DMS153 (cell line): ENCODE results near the gene CIAO1.
"Not testable (repeated sequence)": the region's sequence is repeated elsewhere in the genome, so short reads cannot be mapped to it uniquely, and the experiment has no call there.

Experiments
- DNase-seq: peaks from one replicate; lab custom pipeline; 2025; lab: John Stamatoyannopoulos, UW

The CIAO1 gene

DNA sequence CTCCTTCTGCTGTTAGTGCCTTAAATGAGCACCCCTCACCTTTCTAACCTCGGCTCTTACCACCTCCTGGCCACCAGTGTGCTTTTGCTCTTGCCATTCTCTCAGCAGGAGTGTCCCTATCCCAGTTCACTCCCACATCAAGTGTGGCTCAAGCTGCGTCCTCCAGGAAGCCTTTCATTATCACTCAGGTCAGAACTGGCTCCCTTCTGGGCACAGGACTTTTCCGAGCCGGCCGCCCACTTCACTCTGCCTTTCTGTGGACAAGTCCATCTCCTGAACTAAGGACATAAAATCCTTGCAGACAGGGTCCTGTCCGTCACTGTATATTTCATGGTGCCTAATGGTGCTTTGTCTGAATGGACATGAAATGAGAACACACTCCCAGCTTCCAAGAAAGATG is 15.8 kb upstream of the CIAO1 start:
- no peak for DNase-seq

DNA sequence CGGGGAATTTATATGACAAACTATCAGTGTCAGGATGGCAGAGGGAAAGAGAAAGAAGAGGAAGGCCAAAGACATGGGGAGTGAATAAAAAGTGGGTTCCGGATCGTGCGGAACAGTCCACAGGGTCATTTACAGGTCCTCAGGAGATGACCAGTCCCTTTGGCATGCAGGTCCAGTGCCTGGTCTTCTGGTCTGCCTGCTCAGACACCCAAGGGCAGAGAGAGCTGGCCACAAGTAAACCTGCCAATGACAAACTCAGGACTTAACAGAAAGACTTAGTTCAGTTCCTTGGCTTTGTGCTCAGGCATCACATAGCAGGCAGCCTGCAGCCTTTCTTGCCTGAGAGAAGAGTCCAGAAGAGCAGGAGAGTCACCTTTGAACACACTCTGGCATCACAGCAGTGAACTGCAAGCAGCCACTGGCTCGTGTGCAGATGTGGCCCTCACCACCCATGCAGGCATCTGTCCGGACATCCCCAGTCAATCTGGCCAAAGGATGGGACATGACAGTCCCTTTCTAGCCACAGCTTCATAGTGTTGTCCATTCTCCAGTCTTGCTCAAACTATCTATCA is 14.2 kb upstream of the CIAO1 start:
- no peak for DNase-seq

GRCh38 chr2:96252526-96252925 is 13.5 kb upstream of the CIAO1 start:
- no peak for DNase-seq

DNA sequence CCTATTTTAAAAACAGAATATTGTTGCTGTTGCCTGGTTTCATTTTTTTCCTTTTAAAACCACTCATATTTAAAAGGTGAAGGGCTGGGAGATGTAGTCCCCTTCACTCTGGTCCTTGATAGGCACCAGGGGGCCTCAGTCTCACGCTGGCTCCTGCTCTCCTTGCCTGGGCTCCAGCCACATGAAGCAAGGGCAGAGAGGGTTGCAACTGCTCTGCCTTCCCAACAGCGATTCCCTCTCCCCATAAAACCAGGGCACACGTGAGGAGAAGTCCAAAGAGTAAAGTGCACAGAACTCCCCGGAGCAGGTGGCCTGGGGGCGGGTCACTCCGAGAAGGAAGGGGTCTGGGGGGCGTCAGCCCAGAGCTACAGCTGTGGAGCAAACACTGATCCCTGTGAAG is 13.0 kb upstream of the CIAO1 start:
- DNase-seq = no peak

GRCh38 chr2:96254571-96254970 is 11.5 kb upstream of the CIAO1 start:
- DNase-seq = no peak

DNA sequence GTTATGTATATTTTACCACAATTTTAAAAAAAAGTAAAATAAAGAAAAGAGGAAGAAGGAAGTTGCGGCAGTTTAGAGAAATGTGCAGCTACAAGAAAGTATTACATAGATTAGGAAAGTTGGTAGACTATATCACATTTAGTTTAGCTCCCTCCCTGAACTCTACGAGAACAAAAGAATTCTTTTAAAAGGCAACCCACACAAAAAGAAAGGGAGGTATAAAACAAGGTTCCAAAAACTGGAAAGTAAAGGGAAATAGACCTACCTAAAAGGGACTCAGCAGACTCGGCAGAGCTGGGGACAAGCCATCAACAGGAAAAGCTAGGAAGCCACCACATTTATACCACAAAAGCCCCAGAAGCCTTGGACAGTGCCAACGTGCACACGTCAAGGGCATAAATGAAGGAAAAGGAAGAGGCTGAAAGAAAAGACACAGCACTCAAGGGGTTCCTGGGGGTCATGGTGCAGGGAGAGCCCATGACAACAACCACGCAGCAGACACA is 9.4 kb upstream of the CIAO1 start:
- no peak for DNase-seq

GRCh38 chr2:96257744-96258143 is 8.3 kb upstream of the CIAO1 start:
- DNase-seq = not testable (repeated sequence)

GRCh38 chr2:96258166-96259022 is 7.6 kb upstream of the CIAO1 start:
- no peak for DNase-seq

DNA sequence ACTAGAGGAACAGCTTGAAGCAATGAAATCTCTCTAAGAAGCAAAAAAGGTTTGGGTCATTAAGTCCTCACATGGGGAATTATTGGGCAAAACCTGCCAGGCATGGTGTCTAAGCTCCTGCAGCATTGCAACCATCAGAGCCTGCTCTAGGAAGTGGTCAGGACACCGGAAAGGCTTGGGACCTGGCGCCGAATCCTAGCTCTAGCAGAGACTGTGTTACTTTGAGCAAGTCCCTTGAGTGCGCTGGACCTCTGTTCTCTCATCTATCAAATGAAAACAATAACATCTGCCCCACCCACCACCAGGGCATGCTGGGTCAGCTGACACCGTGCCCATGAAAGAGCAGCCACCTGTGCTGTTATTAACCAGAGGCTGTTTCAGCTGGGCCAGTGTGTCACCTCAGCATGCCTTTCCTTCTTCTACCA is 6.5 kb upstream of the CIAO1 start:
- peak; percentile 41 for DNase-seq

- peak; percentile 89 for DNase-seq
Observed at GRCh38 chr2:96260387-96261260, 5.4 kb upstream of the CIAO1 start.

GRCh38 chr2:96261328-96262003 is 4.6 kb upstream of the CIAO1 start:
- DNase-seq = no peak

GRCh38 chr2:96262306-96262705 is 3.7 kb upstream of the CIAO1 start:
- no peak for DNase-seq

GRCh38 chr2:96264086-96264485 is 1.9 kb upstream of the CIAO1 start:
- DNase-seq = no peak

DNA sequence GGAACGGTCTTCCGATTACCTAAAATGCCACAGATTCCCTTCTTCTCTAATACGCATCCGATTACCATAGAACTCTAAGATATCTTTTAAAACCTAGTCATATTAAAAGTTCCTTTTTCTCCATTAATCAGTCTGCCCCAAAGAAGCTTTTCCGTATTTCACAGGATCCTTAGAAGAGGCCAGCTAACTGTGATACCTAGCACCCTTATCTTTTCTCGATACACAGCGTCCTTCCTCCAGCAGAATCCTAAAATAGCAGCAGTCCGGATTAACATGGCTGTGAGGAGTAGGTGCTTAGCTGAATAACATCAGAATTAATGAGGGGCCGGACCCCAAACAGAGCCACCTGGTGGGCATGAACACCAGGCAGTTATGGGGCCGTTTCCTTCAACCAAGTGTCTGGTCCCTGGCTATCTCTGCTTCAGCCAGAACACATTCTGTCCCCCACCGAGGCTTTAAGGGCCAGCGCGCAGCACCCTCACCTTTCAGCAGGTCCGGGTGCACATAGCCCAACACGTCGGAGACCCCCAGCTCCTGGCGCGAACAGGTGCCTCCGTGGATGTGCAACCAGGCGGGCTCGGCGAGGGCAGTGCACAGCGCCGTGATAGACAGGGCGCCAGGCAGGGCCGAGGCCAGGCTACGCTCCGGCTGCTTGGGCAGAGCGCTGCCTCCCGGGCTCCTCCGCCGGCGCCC is 1.2 kb upstream of the CIAO1 start:
- DNase-seq = no peak

DNA sequence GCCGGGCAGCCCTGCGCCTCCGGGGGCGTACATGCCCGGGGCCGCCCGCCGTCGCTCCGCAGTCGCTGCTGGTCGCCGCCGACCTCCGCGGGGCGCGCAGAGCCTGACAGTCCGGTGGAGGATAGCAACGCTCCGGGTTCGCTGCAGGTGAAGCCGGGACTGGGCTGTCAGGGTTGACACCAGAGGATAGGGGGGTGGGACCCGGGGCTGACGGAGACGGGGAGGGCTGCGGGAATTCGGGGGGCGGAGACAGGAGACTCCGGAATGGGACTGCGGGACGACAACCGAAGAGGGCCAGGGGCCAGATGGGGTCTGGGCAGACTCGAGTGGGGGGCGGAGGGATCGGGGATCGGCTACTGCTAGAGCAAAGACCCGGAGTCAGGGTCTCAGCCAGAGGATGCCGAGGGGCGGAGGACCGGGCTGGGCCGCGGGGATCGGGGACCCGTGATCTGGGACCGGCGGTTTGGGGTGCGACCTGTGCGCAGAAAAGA is 631 bp upstream of the CIAO1 start:
- no peak for DNase-seq

- no peak for DNase-seq
Observed at GRCh38 chr2:96267159-96267971, 1.3 kb downstream of the CIAO1 start.

DNA sequence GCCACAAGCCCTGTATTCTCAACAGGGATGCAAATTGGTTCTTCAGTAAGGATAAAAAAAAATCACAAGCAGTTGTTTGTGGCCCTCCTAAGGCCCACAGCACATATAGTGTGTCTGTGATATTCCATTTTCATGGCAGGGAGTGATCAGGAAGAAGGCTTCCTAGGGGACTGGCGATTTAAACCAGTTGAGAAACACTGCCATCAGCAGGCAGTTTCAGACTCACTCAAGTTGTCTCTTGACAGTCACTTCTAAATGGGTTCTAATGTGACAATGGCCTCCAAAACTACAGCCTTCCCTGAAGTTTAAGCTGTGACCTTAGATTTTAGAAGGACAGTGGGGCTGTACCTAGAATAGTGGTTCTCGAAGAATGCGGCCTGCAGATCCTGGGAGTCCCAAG is 6.0 kb downstream of the CIAO1 start:
- no peak for DNase-seq

DNA sequence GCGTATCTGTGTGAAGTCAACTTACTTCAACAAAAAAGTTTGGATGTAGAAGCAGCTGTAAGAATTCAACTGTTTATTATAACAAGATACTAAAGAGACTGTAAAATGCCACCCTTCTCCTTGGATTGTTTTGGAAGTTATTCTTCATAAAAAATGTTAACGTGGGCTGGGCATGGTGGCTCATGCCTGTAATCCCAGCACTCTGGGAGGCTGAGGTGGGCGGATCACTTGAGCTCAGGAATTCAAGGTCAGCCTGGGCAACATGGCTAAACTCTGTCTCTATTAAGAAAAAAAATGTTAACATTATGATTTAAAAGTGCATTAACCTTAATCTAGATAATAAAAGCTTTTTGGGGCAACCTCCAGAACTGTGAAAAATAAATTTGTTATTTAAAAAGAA is 7.7 kb downstream of the CIAO1 start:
- no peak for DNase-seq

DNA sequence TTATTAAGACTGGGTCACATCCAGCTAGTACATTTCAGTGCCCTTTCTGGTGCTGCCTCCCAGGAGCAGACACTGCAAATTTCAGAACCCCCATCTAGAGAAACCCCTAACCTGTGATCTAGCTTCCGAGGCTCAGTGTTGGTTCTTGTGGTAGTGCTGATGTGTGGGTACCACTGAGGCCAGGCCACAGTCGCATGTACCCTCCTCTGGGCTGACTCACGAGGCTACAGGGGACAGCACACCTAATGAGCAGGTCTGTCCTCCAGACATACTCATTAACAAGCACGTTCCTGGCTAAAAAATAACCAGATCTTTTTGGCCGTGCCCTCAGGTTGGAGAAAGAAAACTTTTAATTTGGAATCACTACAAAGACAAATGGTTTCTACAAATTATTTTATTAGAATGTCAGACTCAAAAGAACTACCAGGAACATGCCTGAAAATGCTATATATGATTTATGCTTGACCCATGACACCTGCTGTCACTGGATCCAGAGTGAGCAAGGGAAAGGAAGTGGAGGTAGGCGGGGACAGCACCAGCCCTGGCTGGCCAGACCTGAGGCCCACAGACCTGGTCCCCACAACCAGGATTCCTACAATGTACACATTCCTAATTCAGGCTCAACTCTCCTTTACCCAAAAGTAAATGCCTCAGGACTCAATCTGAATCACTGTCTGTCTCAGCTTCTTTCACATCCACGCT is 8.5 kb downstream of the CIAO1 start:
- DNase-seq = no peak
